Activated CD4-positive, alpha-beta T cell treated with anti-CD3 and anti-CD28 coated beads, Interleukin-2, amount 50 U/mL, for 48 hours (primary cell): Measurements from ENCODE around the gene HIGD1B.
A peak's percentile ranks its signal among the peaks of the same experiment; 100 is the strongest.

ENCODE experiments used
- DNase-seq, 2 experiments: peaks; one replicate each; pipeline ENCODE4 v3.0.0-alpha.2; 2020

Gene HIGD1B

GRCh38 chr17:44880062-44880461, 32.4 kb downstream of the HIGD1B start:
- DNase-seq, result no peak

GRCh38 chr17:44881145-44881544, 33.5 kb downstream of the HIGD1B start:
- no peak for DNase-seq

- no peak for DNase-seq
These were observed 37.3 kb downstream of the HIGD1B start for GRCh38 chr17:44884941-44885340.

- no peak for DNase-seq
These were observed 39.3 kb downstream of the HIGD1B start for GRCh38 chr17:44887016-44887415.

GRCh38 chr17:44887971-44888954, 40.6 kb downstream of the HIGD1B start:
- no peak for DNase-seq

- no peak for DNase-seq
These were observed 41.3 kb downstream of the HIGD1B start for GRCh38 chr17:44889003-44889402.

GRCh38 chr17:44892250-44892649, 44.6 kb downstream of the HIGD1B start:
- DNase-seq, result no peak

- DNase-seq, result peak in 1 of 2 experiments; percentile 15
These were observed 47.0 kb downstream of the HIGD1B start for GRCh38 chr17:44894642-44895041.

- no peak for DNase-seq
These were observed 51.0 kb downstream of the HIGD1B start for GRCh38 chr17:44898768-44899073.

GRCh38 chr17:44899074-44899782, 51.5 kb downstream of the HIGD1B start, which contains the start of gene EFTUD2:
Gene EFTUD2 (minus strand): TSS chr17:44899445. CDS start chr17:44894521, 4,924 bp downstream.
- peak; percentile 92 to 93 for DNase-seq
